Activated CD8-positive, alpha-beta memory T cell treated with anti-CD3 and anti-CD28 coated beads for 48 hours (primary cell): Measurements from ENCODE around the gene MDFIC.

ENCODE experiments used
- DNase-seq, 3 experiments: peaks; one replicate each; pipeline ENCODE4 v3.0.0-alpha.2; 2020; ENCODE audit warnings: low read depth in 2 of 3, low spot score in 2 of 3

Gene MDFIC

DNA sequence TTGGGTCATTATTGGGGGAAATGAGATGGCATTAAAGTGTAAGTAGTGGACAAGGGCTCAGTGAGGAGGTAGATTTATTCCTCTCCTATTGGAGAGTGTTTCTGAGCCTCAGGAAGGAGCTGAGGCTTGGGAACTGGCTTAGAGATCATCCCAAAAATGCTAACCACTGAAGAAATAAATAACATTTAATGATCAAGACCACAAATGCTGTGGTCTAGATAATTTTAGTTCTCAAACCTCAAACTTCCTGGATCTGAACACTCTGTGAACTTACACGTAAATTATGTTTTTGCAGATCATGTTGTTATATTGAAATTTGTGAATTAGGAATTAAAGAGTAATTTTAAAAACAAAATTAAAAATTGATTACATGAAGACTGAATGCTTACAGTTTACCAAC is 27.3 kb downstream of the MDFIC start:
- no peak for DNase-seq

DNA sequence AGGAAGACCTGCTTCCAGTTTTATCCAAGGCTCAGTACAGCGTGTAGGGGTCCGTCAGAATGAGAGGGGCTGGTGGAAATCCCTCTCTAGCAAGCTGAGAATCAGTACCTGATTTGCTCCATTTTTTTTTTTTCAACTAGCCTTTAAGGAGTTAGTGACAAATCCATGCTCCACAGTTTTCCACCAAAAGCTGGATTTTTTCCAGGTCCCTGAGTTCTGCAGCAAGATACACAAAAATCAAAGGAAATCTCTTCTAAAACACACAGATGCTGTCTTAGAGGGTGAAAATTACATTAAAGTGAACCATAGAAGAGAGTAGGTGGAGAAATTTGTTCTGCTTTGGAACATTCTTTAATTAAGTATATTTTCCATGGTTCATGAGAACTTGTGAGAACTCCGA is 30.4 kb downstream of the MDFIC start:
- DNase-seq, result no peak

DNA sequence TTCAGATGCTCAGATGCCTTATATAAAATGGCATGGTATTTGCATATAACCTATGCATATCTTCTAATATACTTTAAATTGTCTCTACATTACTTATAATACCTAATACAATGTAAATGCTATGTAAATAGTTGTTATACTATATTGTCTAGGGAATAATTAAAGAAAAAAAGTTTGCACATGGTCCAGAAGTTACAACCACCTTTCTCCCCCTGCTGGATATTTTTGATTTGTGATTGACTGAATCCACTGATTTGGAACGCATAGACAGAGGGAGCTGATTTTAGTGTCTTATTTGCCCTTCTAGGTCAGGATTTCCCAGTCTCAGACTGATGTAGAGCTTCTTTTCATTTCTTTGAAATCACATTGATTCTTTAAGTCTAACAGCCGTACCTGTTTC is 31.8 kb downstream of the MDFIC start:
- DNase-seq, result no peak

DNA sequence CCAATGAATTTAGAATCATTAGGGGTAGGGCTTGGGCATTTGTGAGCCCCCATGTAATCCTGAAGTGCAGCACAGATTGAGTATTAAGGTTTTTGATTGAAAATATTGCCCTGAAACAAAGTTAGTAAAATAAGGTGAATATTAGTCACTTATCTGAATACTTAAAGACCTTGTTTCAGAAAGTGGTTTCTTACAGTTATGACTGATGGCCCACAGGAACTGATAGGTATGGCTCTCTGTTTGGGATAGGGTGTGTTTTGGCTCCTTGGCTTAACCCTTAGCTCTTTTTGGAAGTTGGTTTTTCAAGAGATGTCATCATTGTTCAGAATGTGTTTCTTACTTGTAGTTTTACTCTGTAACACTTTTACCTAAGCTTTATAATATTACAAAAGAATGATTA is 34.8 kb downstream of the MDFIC start:
- no peak for DNase-seq

DNA sequence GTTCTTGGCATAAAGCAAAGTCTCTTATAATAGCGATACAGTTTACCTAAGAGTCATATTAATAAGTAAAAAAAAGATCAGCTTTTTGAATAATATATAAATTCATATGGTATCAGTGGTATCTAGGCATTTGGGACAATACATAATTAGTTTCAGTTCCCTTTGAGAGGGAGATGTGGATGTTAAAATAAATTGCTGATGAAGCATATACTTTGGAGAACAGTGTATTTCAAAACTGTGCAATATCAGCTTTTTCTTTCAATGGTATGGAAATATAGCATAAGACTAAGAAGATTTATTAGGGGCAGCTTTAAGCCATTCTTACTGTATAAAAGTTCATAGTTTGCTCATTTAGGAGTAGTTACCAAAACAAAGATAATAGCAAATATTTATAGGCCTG is 35.5 kb downstream of the MDFIC start:
- no peak for DNase-seq

DNA sequence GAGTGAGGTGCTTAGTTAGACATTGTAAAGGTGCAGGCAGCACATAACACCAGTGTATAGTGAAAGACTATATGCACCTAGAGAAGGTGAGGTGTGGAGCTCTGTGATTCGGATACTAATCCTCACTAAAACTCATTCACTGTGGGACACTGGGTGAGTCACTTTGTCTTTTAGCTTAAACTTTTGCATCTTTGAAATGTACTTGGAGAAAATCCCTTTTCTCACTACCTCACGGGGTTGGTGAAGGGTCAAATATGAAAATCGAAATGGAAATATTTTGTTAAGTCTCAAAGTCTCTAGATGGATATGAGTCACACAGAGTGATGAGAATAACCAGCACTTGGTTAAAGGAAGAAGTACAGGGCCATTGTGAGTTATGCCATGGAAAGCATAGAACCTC is 38.0 kb downstream of the MDFIC start:
- DNase-seq, result no peak

DNA sequence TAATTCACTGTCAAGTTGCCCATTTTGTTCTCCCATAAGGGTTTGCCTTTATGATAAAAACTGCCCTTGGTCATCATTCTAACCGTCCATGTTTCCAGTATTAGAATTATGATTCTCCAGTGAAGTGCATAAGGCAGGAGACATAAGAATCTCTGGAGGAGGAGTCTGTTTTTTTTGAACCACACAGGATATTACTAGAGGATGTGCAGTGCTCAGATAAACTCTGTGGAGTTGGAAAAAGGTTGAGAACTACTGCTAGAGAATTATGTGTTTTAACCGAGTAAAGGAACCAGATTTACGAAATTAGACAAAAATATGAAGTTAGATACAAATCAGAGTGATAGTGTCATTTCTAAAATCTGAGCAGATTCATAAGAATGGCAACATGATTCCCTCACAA is 40.5 kb downstream of the MDFIC start:
- no peak for DNase-seq

DNA sequence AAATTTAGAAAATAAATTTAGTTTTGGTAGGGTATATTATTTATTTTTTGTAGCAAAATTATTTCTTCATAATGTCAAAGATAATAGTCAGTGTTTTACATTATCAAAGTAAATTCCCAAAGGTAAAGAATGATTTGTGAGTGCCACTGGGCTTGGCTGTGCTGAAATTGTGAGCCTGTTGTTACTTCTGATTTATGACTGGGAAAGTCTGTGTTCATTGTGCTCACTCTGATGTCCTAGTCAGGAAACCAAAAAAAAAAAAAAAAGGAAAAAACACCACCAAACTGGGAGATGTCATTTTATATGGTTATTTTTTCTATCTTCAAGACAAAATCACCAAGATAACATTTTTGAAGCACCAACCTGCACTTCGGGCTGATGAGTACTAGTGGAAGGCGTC is 44.3 kb downstream of the MDFIC start:
- DNase-seq, result no peak

DNA sequence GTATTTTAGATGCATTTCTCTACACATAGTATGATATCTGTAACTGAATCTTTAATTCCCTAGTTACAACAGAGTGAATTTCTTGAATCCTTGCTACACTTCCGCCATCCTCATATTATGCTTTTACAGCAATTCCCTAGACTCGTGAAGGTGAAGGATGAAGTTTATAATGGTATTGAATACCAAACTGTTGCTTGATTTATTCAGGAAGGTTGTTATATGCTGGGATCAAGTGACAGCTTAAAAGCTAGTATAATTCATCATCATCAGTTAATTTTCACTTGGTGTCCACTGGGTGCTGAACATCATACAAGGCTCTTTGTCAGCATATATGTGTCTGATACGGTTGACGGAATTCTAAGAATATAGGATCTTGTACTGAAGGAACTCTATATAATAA is 47.2 kb downstream of the MDFIC start:
- DNase-seq, result no peak

DNA sequence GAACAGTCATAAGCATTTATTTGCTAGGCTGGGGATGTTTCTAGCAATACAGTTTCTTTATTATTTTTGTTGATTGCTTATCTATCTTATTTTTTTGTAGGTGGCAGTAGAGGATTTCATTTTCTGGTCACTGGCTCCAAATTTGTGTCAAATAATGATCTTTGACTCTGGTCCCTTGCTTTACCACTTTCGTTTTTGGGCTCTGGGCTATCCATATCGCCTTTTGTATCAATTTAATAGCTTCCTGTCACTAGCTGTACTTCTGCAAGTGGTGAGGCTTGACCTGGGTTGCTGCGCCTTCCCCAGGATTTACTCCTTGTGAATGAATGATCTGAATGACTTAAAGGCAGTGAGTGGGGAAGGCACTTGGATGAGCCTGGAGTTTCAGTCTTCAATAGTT is 48.4 kb downstream of the MDFIC start:
- DNase-seq, result no peak

DNA sequence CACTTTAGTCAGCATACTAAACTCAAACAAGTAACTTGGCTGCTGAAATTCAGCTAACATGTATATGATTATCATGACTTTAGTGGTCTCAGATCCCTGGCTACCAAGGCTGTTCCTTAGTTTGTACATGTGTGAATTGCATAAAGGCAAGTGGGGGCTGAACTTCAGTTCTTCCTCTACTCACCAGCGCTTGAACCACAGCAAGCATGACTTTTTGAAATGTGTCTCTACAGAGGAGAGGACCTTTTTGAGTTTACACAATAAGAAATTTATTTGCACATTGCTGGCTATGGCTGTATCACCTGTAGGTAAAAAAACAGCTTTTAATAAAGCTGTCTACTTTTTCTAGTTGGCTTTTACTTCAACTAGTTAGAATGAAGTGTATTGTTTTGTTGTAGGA is 48.8 kb downstream of the MDFIC start:
- no peak for DNase-seq

DNA sequence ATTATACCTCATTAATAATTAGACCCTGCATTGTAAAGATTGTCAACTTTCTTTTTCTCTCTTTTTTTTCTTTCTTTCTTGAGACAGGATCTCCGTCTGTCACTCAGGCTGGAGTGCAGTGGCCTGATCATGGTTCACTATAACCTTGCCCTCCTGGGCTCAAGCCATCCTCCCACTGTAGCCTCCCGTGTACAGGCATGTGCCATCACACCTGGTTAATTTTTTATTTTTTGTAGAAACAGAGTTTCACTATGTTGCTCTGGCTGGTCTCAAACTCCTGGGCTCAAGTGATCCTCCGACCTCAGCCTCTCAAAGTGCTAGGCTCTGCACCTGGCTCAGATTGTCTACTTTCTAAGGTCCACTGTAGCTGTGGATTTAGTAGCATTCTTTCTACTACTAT is 50.7 kb downstream of the MDFIC start:
- no peak for DNase-seq

DNA sequence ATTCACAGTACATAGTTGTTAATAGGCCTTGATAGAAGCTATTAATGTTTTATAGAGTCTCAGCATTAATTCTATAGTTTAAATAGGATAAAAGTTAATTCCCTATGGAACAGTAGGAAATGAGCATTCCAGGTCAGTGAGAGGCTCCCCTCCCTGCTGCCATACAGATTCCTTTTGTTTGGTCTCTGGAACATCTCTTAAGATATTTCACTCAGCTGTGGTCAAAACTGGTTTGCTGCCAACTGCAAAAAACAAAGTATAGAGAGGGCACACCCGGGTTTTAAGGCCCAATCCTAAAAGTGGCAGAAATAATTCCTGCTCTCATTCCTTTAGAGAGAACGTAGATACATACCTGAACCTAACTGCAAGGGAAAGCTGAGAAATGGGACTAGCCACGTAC is 51.3 kb downstream of the MDFIC start:
- no peak for DNase-seq

DNA sequence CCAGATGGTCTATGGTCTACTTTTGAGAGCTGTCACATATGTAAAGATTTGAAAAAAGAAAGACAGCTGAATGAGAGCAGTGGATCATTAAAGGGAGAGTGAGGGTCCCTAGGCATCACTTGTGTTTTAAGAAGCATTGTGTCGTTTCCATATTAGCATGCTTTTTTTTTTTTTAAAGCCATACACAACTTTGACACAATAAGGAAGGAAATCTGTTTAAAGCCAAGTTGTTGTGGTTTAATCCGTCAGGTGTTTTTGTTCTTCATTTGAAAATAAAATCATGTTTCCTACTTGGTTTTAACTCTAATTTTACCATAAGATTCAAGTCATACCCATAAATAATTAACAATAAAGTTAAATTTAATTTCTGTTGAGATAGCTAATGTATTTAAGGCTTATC is 53.5 kb downstream of the MDFIC start:
- no peak for DNase-seq

DNA sequence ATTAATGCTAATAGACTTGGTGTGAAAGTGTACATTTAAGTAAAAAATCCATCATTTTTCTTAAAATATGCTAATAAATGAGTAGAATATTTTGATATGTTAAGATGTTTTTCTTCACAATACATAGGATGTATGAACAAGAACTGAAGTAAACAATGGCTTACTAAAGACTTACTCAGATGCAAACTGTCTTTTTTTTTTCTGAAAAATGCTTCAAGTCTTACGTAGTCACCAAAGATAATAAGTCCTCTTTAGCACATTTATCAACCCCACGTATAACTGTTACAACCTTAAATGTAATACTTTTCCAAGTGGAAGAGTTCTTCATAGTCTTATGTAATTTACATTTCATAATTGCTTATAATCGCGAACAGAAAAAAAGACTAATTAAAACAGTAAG is 54.8 kb downstream of the MDFIC start:
- DNase-seq, result no peak

DNA sequence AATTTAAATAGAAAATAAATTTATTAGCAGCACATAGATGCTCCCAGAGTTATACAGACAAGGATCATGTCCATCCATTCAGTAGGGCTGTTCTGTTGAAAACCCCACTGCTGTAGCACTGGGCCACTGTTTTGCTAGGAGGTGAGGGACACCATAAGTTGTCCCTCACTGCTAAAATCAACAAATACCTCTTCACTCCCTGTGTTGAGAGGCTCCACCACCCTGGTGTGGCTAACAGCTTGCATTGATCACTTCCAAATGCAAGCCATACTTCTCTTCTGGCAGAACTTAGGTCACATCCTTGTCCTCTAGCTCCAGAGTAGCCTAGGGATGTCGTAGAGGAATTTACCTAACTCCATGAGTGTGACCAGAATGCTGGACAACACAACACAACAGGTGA is 55.4 kb downstream of the MDFIC start:
- no peak for DNase-seq

DNA sequence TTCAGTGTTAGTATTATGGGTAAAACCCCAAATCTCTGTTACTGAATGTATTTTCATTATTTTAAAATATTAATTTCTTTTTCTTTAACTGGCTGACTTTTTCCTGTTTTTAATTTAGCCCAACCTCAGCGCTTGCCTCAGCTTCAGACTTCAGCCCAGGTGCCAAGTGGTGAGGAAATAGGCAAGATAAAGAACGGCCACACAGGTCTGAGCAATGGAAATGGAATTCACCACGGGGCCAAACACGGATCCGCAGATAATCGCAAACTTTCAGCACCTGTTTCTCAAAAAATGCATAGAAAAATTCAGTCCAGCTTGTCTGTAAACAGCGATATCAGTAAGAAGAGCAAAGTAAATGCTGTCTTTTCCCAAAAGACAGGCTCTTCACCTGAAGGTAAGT is 57.5 kb downstream of the MDFIC start:
- no peak for DNase-seq

DNA sequence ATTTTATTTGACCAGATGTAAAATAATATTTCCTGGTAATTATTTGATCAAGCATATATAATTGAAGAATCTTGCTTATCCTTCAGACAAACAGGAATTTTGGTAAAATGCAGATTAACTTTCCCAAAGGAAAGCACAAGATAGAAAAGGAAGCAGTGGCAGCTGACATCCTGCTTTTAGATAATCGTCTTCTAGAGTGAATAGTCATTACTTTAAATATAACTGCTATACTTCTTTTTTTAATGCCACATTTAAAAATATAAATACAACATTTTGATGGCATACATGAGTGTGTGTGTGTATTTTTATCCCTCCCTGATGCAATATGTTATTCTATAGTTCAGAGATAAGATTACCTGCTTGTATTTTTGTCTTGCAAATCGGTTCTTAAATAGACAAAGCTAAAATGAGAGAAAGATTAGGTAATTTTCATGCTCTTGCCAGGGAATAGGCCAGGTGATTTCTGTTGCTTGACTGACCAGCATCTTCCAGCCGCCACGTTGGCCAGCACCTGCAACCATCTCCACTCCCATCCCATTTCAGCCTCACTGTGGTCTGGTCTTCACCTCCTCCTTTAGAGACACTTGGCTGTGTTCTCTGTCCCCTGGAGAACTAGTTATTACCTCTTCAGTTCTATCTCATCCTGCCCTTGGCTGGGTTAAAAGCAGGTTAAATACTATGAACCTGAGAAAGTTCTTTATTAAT is 58.1 kb downstream of the MDFIC start:
- DNase-seq, result no peak

DNA sequence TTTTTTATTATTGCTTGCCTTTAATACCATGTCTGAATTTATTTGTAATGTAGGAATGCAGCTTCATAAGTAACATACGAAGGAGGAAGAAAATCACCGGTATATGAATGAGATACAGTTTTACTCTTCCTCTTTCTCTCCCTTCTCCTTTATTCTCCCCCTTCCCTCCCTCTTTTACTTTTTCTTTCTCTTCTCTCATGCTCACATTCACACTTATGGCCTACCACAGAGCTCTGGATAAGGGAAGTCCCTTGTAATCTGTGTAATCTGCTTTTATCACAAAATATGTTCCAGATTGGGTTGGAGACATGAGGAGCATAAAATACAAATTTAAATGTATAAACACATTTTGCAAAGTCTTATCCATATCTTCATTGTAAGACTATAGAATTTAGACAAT is 59.4 kb downstream of the MDFIC start:
- no peak for DNase-seq

DNA sequence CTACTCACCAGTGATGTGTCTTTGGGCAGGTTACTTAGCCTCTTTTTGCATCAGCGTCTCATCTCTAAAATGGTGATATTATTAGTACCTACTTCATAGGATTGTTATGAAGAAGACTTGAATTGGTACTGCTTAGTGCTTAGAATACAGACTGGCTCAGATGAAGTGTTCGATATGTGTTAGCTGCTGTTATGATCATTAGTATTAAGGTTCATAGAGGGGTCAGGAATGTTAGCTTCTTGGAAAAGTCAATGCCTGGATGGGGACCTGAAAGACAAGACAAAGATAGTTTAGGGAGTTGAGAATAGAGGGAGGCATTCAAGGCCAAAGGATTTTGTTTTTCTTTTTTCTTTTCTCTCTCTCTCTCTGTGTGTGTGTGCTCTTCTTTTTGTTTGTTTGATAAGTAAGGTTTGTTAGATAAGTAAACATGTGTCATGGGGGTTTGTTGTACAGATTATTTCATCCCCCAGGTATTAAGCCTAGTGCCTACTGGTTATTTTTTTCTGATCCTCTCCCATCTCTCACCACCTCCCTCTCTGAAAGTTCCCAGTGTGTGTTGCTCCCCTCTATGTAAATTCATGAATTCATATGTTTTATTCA is 63.3 kb downstream of the MDFIC start:
- DNase-seq, result no peak

DNA sequence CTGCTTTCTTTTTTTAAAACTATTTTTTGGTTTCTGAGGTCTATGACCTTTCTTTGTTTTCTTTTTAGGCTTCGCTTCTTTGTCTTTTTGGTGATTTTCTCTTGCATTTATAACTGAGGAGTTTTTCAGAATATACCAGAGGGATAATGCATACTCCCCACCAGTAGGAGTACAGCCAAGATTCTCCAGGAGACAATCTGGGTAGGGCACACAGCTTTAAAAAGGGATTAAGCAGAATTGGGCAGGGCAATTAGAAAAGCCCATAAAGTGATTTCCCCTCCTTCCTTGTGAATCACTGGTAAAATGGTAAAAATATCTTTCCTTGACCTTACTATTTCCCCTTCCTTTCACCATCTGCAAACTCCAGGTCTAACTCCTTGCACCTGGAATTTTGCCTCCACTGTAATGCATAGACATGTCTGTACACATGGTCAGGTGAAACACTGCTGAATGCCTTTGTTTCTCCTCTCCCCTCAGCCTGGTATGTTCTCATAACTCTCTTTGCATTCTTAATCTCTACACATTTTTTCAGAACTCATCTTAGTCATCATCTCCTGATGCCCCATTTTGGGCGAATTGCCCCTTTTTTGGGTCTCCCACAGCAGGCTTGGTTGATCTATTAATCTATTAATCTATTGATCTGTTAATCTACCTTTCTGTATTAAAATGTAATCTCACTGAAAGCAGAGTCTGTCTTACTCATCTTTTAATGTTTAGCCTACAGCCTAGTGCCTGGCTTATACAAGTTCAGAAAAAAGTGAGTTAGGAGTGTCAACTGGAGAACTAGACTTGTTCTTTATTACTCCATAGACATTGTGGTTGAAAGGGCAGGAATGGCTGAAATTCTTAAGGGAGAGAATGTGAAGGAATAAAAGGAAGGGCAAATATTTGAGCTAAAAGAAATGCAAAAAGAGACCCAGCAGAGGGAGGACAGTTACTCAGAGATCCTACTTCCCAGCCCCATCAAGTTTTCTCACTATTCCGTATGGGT is 64.6 kb downstream of the MDFIC start:
- no peak for DNase-seq

DNA sequence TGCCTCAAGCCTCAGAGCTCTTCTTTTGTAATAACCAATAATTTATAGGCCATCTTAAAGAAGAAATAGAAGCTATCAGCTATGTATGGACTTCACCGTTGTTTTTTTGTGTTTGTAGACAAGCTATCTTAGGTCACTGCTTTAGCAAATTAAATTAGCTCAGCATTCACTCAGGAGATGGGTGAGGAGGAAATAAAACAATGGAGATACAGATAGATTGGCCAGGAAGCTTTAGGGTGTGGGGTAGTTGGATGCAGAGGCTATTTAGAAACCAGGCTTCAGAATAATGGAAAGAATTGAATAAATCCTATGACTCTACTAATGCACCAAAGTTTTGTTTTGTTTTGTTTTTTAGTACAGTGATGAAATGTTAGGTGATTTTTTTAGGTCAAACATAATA is 66.1 kb downstream of the MDFIC start:
- no peak for DNase-seq
